ENCODE measurements around the gene PIGU. TPM values are rescaled to one million over a fixed set of nuclear protein-coding genes. Genes with fewer than 3 reads are reported as not detected.

Gene PIGU
- total RNA-seq, 4 donors from 2014 or later, result 20.6 to 31.5 (median 27.7) TPM

GRCh38 chr20:34703424-34704176 lies 26.7 kb upstream of the PIGU start:
- WGBS, 2 donors, result 1% methylated on average over 23 to 38 of the region's 38 CpGs

GRCh38 chr20:34703061-34703423 lies 26.1 kb upstream of the PIGU start:
- no peaks in the 10 kb centered on the region for H3K27me3 ChIP-seq
- peak overlapping the region in 3 of 4 donors; percentile 95 to 99 (median 98) for H3K27ac ChIP-seq
- TF ChIP-seq CTCF (IDR thresholded peaks at IDR 0.05) (no peak), POLR2A (IDR thresholded peaks at IDR 0.05) (no peak), EP300 (IDR thresholded peaks at IDR 0.05) (no peak)
- no peaks in the 10 kb centered on the region for H3K36me3 ChIP-seq
- no peak for DNase-seq (ENCODE audit: low spot score in 2 of 2)
- H3K4me3 ChIP-seq, result peak overlapping the region in 2 of 4 donors; percentile 73 to 82
- WGBS, 2 donors, result 37 to 54% methylated on average over 3 of the region's 3 CpGs
- H3K9me3 ChIP-seq, result no peaks in the 10 kb centered on the region
- H3K4me1 ChIP-seq, result peaks cover 0 to 28% (median 15%) of the 10 kb centered on the region in 4 donors

More at GRCh38 chr20:34703424-34704176, 26.7 kb upstream of the PIGU start:
- Histone ChIP-seq H3K27ac (peak overlapping the region; percentile 95 to 99 (median 98)), H3K4me3 (peak overlapping the region; percentile 69 to 89 (median 78)), H3K27me3 (no peaks in the 10 kb centered on the region), H3K9me3 (no peaks in the 10 kb centered on the region), H3K4me1 (peaks cover 0 to 33% (median 16%) of the 10 kb centered on the region in 4 donors), H3K36me3 (no peaks in the 10 kb centered on the region)
- TF ChIP-seq EP300 (IDR thresholded peaks at IDR 0.05) (peak in 1 of 2 donors; percentile 80), CTCF (IDR thresholded peaks at IDR 0.05) (no peak)
- peak in 1 of 2 donors; percentile 17 for DNase-seq (ENCODE audit: low spot score in 2 of 2)

GRCh38 chr20:34701405-34702085 lies 24.7 kb upstream of the PIGU start:
- WGBS, 2 donors, result 75 to 82% methylated on average over 4 of the region's 6 CpGs
- no peak overlapping the region for H3K27ac ChIP-seq

GRCh38 chr20:34693414-34693813 lies 16.5 kb upstream of the PIGU start:
- TF ChIP-seq CTCF (IDR thresholded peaks at IDR 0.05) (no peak), EP300 (IDR thresholded peaks at IDR 0.05) (no peak), POLR2A (IDR thresholded peaks at IDR 0.05) (no peak)
- Histone ChIP-seq H3K36me3 (no peaks in the 10 kb centered on the region), H3K27ac (no peak overlapping the region), H3K4me1 (no peaks in the 10 kb centered on the region), H3K4me3 (no peak overlapping the region), H3K27me3 (no peaks in the 10 kb centered on the region), H3K9me3 (no peaks in the 10 kb centered on the region)
- DNase-seq (ENCODE audit: low spot score in 2 of 2), result no peak
- 46 to 53% methylated on average over 4 of the region's 4 CpGs for WGBS, 2 donors

More at GRCh38 chr20:34701405-34702085, 24.7 kb upstream of the PIGU start:
- DNase-seq (ENCODE audit: low spot score in 2 of 2), result no peak
- Histone ChIP-seq H3K4me1 (peaks cover 0 to 23% (median 15%) of the 10 kb centered on the region in 4 donors), H3K27me3 (no peaks in the 10 kb centered on the region), H3K36me3 (no peaks in the 10 kb centered on the region), H3K4me3 (no peak overlapping the region), H3K9me3 (no peaks in the 10 kb centered on the region)
- TF ChIP-seq EP300 (IDR thresholded peaks at IDR 0.05), result no peak
- no peak for TF ChIP-seq CTCF (IDR thresholded peaks at IDR 0.05)
- no peak for TF ChIP-seq POLR2A (IDR thresholded peaks at IDR 0.05)

- Histone ChIP-seq H3K27me3 (no peaks in the 10 kb centered on the region), H3K36me3 (no peaks in the 10 kb centered on the region), H3K4me1 (no peaks in the 10 kb centered on the region), H3K4me3 (no peak overlapping the region), H3K27ac (no peak overlapping the region), H3K9me3 (no peaks in the 10 kb centered on the region)
- DNase-seq (ENCODE audit: low spot score in 2 of 2), result no peak
- TF ChIP-seq POLR2A (IDR thresholded peaks at IDR 0.05), result no peak
- WGBS, 2 donors, result 81 to 89% methylated on average over 3 of the region's 3 CpGs
These were observed 14.9 kb upstream of the PIGU start for GRCh38 chr20:34691838-34692237.
